Right atrium auricular region (tissue), 2 donors: ENCODE data around the gene TNS3. TPM values are rescaled to one million over a fixed set of nuclear protein-coding genes. Genes with fewer than 3 reads are reported as not detected.

Source experiments
- DNase-seq: peaks from one replicate; pipeline ENCODE4 v3.0.0-alpha.2; 2019; ENCODE audit warnings: low spot score
- H3K27ac ChIP-seq, 2 donors: fragments of 200-600 bp; sonication (generic); 1 replicate in 1 of 2; 2 replicates in 1 of 2; pipeline ENCODE4 v1.5.1; 2016 to 2019
- H3K27me3 ChIP-seq, 2 donors: fragments of 200-600 bp; sonication (generic); one replicate each; pipeline versions ENCODE4 v1.5.1 to v1.6.0; 2017 to 2019
- H3K36me3 ChIP-seq: fragments of 200-600 bp; sonication (generic); one replicate; pipeline ENCODE4 v1.5.1; 2016
- H3K4me1 ChIP-seq, 2 donors: fragments of 200-600 bp; sonication (generic); one replicate each; pipeline versions ENCODE4 v1.5.1 to v1.6.0; 2017 to 2019
- H3K4me3 ChIP-seq, 2 donors: fragments of 200-600 bp; sonication (generic); 1 replicate in 1 of 2; 2 replicates in 1 of 2; pipeline ENCODE4 v1.5.1; 2017 to 2019; ENCODE audit warnings: mild to moderate bottlenecking in 1 of 2, moderate library complexity in 1 of 2
- H3K9me3 ChIP-seq, 2 donors: fragments of 200-600 bp; sonication (generic); one replicate each; pipeline ENCODE4 v1.5.1; 2019
- CTCF ChIP-seq, 2 donors: fragments of 200-600 bp; sonication (generic); IDR thresholded peaks; one replicate each; pipeline ENCODE4 v1.5.1; 2019; ENCODE audit warnings: antibody characterized with exemption in 2 of 2
- total RNA-seq, 2 donors: library from RNA; depleted of rRNA; stranded (reverse); fragments of >200 nt; gene quantifications; one replicate each; pipeline ENCODE4 v1.1.0, GENCODE V29; 2016

The TNS3 gene
- total RNA-seq, 2 donors from 2014 or later, result 39.7 to 44.4 TPM

GRCh38 chr7:47496056-47496665 is 85.8 kb downstream of the TNS3 start:
- H3K4me1 ChIP-seq, result peaks cover 0 to 45% of the 10 kb centered on the region in 2 donors
- no peaks in the 10 kb centered on the region for H3K27me3 ChIP-seq
- TF ChIP-seq CTCF (IDR thresholded peaks at IDR 0.05), result no peak
- H3K27ac ChIP-seq, result peak overlapping the region; percentile 47 to 57
- no peak overlapping the region for H3K4me3 ChIP-seq
- no peak for DNase-seq
- no peaks in the 10 kb centered on the region for H3K9me3 ChIP-seq
- no peaks in the 10 kb centered on the region for H3K36me3 ChIP-seq

- Histone ChIP-seq H3K4me1 (peaks cover 0 to 40% of the 10 kb centered on the region in 2 donors), H3K9me3 (no peaks in the 10 kb centered on the region), H3K27me3 (no peaks in the 10 kb centered on the region), H3K4me3 (peak overlapping the region in 1 of 2 donors; percentile 3), H3K36me3 (no peaks in the 10 kb centered on the region), H3K27ac (peak overlapping the region; percentile 47 to 54)
- no peak for DNase-seq
- no peak for TF ChIP-seq CTCF (IDR thresholded peaks at IDR 0.05)
These were observed 87.7 kb downstream of the TNS3 start for GRCh38 chr7:47493976-47494911.

- Histone ChIP-seq H3K27me3 (no peaks in the 10 kb centered on the region), H3K9me3 (no peaks in the 10 kb centered on the region), H3K4me1 (peaks cover 0 to 55% of the 10 kb centered on the region in 2 donors), H3K27ac (no peak overlapping the region), H3K4me3 (no peak overlapping the region), H3K36me3 (no peaks in the 10 kb centered on the region)
- DNase-seq, result no peak
- no peak for TF ChIP-seq CTCF (IDR thresholded peaks at IDR 0.05)
These were observed 89.1 kb downstream of the TNS3 start for GRCh38 chr7:47492716-47493325.

GRCh38 chr7:47490501-47491265 is 91.2 kb downstream of the TNS3 start:
- Histone ChIP-seq H3K4me3 (no peak overlapping the region), H3K36me3 (no peaks in the 10 kb centered on the region), H3K27me3 (no peaks in the 10 kb centered on the region), H3K27ac (no peak overlapping the region), H3K4me1 (peaks cover 0 to 44% of the 10 kb centered on the region in 2 donors), H3K9me3 (no peaks in the 10 kb centered on the region)
- DNase-seq, result no peak
- TF ChIP-seq CTCF (IDR thresholded peaks at IDR 0.05), result no peak

- H3K36me3 ChIP-seq, result no peaks in the 10 kb centered on the region
- no peak for DNase-seq
- peak overlapping the region; percentile 58 to 79 for H3K27ac ChIP-seq
- TF ChIP-seq CTCF (IDR thresholded peaks at IDR 0.05), result no peak
- no peaks in the 10 kb centered on the region for H3K9me3 ChIP-seq
- no peaks in the 10 kb centered on the region for H3K27me3 ChIP-seq
- peaks cover 0 to 42% of the 10 kb centered on the region in 2 donors for H3K4me1 ChIP-seq
- H3K4me3 ChIP-seq, result no peak overlapping the region
These were observed 92.3 kb downstream of the TNS3 start for GRCh38 chr7:47489624-47490023.
